AG20443 (cell line): ENCODE measurements around the gene NTF4.
A peak's percentile ranks its signal among the peaks of the same experiment; 100 is the strongest.
"Not testable (repeated sequence)": the region's sequence is repeated elsewhere in the genome, so short reads cannot be mapped to it uniquely, and the experiment has no call there.

Experiments used
- DNase-seq: peaks from one replicate; pipeline ENCODE4 v3.0.0; 2012; ENCODE audit warnings: low spot score, mixed read lengths

The NTF4 gene

GRCh38 chr19:49056902-49057596, 7.6 kb downstream of the NTF4 start:
- not testable (repeated sequence) for DNase-seq

- peak; percentile 92 for DNase-seq
Measured at GRCh38 chr19:49056101-49056901, 8.3 kb downstream of the NTF4 start.

- DNase-seq, result peak; percentile 72
Measured at GRCh38 chr19:49050376-49051033, 14.1 kb downstream of the NTF4 start.

DNA sequence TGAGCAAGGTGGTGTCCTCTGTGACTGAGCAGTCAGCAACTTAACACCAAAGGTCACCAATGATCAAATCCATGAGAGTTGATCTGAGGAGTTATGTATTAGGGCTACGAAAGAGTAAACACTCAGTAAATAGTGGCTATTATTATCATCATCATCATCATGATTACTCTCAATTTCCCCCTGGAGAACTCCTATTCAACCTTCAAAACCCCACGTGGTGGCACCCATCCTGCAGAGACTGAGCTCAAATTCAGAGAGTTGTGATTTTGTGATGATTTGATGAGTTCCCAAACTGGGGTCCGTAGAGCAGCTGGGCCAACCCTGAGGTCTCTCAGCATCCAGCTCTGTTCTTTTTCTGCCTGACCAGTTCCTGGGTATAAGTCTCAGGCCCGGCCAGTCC, 14.8 kb downstream of the NTF4 start:
- DNase-seq, result not testable (repeated sequence)

DNA sequence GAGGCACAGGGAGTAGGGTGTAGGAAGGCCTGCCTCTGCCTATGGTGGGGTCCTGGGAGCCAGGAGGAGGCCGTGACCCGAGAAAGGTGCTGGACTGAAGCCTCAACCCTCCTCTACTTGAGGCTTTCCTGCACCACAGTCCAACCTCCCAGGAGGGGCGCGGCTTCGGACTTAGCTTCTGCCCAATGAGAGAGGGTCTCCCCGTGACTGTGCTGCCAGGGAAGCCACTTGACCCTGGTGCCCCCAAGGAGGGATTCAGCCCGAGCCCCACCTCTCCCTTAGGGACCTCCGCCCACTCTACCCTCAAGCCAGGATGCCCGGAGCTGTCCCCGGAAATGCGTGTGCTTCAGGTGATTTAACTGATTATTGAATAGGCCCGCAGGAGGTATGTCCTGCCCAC, 15.6 kb downstream of the NTF4 start, which contains the start of gene CGB8:
Gene CGB8, minus strand, starts transcription at position 101 of the 400 bp plus-strand sequence. CDS start 372 bp downstream, outside the sequence.
- DNase-seq, result not testable (repeated sequence)

DNA sequence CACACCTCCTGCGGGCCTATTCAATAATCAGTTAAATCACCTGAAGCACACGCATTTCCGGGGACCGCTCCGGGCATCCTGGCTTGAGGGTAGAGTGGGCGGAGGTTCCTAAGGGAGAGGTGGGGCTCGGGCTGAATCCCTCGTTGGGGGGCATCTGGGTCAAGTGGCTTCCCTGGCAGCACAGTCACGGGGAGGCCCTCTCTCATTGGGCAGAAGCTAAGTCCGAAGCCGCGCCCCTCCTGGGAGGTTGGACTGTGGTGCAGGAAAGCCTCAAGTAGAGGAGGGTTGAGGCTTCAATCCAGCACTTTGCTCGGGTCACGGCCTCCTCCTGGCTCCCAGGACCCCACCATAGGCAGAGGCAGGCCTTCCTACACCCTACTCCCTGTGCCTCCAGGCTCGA, 21.1 kb downstream of the NTF4 start, which contains the start of gene CGB5:
Gene CGB5, plus strand, starts transcription at position 301 of the 400 bp plus-strand sequence. CDS start 362 bp downstream, outside the sequence.
- DNase-seq, result not testable (repeated sequence)

DNA sequence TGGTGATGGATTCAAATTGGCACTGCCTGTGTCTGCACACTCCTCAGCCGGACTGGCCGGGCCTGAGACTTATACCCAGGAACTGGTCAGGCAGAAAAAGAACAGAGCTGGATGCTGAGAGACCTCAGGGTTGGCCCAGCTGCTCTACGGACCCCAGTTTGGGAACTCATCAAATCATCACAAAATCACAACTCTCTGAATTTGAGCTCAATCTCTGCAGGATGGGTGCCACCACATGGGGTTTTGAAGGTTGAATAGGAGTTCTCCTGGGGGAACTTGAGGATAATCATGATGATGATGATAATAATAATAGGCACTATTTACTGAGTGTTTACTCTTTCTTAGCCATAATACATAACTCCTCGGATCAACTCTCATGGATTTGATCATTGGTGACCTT, 22.0 kb downstream of the NTF4 start:
- not testable (repeated sequence) for DNase-seq

DNA sequence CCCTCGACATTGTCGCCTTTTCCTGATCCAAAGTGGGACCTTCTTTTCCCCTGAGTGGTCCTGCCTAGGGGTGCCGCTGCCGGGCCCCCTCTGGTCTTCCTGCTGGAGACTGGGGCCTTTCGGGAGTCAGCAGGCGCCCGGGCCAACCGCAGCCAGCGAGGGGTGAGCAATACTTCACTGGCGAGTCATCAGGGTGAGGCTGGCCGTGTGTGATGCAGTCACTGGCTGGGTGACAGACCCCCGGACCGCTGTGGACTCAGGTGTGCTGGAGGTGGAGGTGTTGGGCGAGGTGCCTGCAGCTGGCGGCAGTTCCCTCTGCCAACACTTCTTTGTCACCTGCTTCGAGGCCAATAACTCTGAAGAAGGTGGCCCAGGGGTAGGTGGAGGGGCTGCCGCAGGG, 22.4 kb downstream of the NTF4 start:
- DNase-seq, result peak; percentile 20

DNA sequence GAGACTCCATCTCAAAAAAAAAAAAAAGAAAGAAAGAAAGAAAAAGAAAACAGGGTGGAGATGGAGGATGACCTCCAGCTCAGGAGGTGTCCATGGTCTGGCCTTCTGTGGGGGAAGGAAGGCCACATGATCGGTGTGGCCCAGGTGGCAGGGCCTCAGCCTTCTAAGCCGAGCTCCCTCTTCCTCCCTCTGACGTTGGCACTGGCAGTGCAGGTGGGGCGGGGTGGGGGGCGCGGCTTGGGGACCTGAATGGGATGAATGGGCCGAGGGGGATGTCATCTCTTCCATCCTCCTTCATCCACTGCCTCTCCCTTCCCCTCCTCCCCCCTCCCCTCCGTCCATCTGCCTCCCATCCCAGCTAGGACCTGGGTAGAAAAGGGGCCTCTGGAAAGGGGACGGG, 24.9 kb downstream of the NTF4 start:
- not testable (repeated sequence) for DNase-seq

GRCh38 chr19:49038557-49039276, 25.9 kb downstream of the NTF4 start:
- DNase-seq, result peak; percentile 65

GRCh38 chr19:49038111-49038510, 26.5 kb downstream of the NTF4 start:
- not testable (repeated sequence) for DNase-seq

DNA sequence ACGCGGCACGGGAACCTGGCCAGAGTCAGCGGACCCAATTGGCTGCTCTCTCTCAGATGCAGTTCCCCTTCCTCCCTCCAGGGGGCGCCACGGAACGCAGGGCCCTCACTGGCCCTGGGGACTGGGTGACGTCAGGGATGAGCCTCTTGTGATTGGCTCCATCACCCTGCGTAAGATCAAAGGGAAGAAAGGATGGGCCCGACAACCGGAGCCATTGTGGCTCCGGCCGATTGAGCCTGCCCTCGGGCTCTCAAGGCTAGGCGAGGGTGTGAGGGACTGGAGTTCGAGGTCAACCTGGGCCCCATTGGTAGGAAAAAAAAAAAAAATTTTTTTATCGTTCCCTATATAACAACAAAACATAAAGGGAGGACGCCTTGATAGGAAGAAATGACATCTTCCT, 27.8 kb downstream of the NTF4 start, which contains the start of gene CGB1:
Gene CGB1, minus strand, starts transcription at position 81 of the 400 bp plus-strand sequence. CDS start 184 bp downstream, outside the sequence.
- not testable (repeated sequence) for DNase-seq

GRCh38 chr19:49031642-49032301, 32.8 kb downstream of the NTF4 start, which contains the start of gene CGB2:
CGB2 (plus strand) TSS chr19:49031890; CDS start chr19:49032096, 206 bp downstream.
- DNase-seq, result not testable (repeated sequence)

- DNase-seq, result not testable (repeated sequence)
Measured at GRCh38 chr19:49030323-49030722, 34.3 kb downstream of the NTF4 start.

DNA sequence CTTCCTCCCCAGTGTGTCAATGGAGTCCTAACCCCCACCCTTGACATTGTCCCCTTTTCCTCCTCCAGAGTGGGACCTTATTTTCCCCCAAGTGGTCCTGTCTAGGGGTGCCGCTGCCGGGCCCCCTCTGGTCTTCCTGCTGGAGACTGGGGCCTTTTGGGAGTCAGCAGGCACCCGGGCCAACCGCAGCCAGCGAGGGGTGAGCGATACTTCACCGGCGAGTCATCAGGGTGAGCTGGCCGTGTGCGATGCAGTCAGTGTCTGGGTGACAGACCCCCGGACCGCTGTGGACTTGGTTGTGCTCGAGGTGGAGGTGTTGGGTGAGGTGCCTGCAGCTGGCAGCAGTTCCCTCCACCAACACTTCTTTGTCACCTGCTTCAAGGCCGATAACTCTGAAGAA, 34.9 kb downstream of the NTF4 start:
- not testable (repeated sequence) for DNase-seq

- not testable (repeated sequence) for DNase-seq
Measured at GRCh38 chr19:49028686-49029085, 35.9 kb downstream of the NTF4 start.

DNA sequence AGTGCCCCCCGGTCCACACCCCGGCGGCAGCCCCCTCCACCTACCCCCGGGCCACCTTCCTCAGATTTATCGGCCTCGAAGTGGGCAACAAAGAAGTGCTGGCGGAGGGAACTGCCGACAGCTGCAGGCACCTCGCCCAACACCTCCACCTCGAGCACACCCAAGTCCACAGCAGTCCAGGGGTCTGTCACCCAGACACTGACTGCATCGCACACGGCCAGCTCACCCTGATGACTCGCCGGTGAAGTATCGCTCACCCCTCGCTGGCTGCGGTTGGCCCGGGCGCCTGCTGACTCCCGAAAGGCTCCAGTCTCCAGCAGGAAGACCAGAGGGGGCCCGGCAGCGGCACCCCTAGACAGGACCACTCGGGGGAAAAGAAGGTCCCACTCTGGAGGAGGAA, 39.0 kb downstream of the NTF4 start:
- DNase-seq, result not testable (repeated sequence)

- DNase-seq, result not testable (repeated sequence)
Measured at GRCh38 chr19:49025088-49025487, 39.5 kb downstream of the NTF4 start.

GRCh38 chr19:49024233-49024632, 40.4 kb downstream of the NTF4 start, which contains the start of gene CGB3:
CGB3 (minus strand) TSS chr19:49024333; CDS start chr19:49023971, 362 bp downstream.
- DNase-seq, result not testable (repeated sequence)

GRCh38 chr19:49022116-49022515, 42.5 kb downstream of the NTF4 start:
- no peak for DNase-seq
